GM12891 (cell line): Measurements from ENCODE around the gene TSPAN2.

Experiments used
- POLR2A ChIP-seq: IDR thresholded peaks from 2 replicates; pipeline ENCODE4 v1.6.1; 2011; ENCODE audit warnings: low read depth, low read length, control low read depth
- POLR2AphosphoS5 ChIP-seq: IDR thresholded peaks from 2 replicates; pipeline ENCODE4 v1.6.1; 2011; ENCODE audit warnings: low read depth, low read length, control low read depth
- POU2F2 ChIP-seq: IDR thresholded peaks from 2 replicates; pipeline ENCODE4 v1.6.1; 2011; ENCODE audit warnings: low read depth, mild to moderate bottlenecking, control low read depth, low read length, moderate library complexity
- SPI1 ChIP-seq: IDR thresholded peaks from 2 replicates; pipeline ENCODE4 v1.6.1; 2011; ENCODE audit warnings: low read depth, low read length, control low read depth
- TAF1 ChIP-seq: IDR thresholded peaks from 2 replicates; pipeline ENCODE4 v1.6.1; 2011; ENCODE audit warnings: low read depth, low read length, control low read depth

DNA sequence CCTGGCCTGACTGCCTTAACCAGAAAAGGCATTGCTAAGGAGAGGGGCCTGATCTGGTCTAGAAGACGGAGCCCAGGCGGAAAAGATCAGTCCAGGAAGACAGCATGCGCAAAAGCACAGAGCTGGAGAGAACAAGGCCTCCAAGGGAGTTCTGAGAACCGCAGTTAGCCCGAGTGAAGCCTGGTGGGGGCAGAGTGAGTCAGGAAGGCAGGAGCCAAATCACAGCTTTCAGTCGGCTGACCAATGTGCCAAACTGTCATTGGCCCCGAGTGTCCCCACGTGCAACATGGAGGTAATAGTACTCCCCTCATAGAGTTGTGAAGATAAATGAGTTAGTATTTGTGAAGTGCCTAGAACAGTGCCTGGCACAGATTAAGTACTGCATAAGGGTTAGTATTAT, 1.2 kb upstream of the TSPAN2 start:
- TF ChIP-seq POLR2A: no peak
- no peak for TF ChIP-seq POLR2AphosphoS5
- no peak for TF ChIP-seq TAF1
- no peak for TF ChIP-seq POU2F2
- TF ChIP-seq SPI1: no peak
